GM18520 (cell line): ENCODE data around the gene ZNF107.
A peak's percentile ranks its signal among the peaks of the same experiment; 100 is the strongest.

Experiments used
- ATAC-seq: cut with Tn5 transposase; IDR thresholded peaks from one replicate; pipeline ENCODE4 v1.9.1; 2021; ENCODE audit not compliant: unreplicated experiment

Gene ZNF107

GRCh38 chr7:64665980-64666662 lies at the start of gene ZNF107:
Gene ZNF107, plus strand, starts transcription at chr7:64666133. Its CDS starts 150 bp downstream, at chr7:64666283.
- ATAC-seq: peak; percentile 99

- ATAC-seq: no peak
Measured at GRCh38 chr7:64618785-64619456, 47.0 kb upstream of the ZNF107 start.

DNA sequence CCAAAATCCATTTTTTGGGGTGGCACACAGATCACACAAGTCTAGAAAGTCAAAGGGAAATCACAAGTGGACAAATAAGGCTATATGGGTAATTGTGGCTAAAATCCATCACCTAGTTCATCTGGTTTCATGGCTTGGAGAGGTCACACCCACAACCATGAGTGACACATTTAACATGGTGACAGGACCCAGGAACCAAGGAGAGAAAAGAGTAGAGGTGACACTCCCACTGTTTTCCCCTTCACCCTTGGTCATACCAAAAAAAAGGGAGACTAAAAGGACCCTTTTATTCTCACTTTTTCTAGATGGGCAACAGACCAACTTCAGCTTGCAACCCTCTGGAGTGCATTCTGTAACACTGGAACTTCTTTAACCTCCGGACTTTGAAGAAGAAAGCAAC lies 46.2 kb upstream of the ZNF107 start:
- ATAC-seq: no peak

GRCh38 chr7:64621656-64622055 lies 44.3 kb upstream of the ZNF107 start:
- ATAC-seq: no peak

DNA sequence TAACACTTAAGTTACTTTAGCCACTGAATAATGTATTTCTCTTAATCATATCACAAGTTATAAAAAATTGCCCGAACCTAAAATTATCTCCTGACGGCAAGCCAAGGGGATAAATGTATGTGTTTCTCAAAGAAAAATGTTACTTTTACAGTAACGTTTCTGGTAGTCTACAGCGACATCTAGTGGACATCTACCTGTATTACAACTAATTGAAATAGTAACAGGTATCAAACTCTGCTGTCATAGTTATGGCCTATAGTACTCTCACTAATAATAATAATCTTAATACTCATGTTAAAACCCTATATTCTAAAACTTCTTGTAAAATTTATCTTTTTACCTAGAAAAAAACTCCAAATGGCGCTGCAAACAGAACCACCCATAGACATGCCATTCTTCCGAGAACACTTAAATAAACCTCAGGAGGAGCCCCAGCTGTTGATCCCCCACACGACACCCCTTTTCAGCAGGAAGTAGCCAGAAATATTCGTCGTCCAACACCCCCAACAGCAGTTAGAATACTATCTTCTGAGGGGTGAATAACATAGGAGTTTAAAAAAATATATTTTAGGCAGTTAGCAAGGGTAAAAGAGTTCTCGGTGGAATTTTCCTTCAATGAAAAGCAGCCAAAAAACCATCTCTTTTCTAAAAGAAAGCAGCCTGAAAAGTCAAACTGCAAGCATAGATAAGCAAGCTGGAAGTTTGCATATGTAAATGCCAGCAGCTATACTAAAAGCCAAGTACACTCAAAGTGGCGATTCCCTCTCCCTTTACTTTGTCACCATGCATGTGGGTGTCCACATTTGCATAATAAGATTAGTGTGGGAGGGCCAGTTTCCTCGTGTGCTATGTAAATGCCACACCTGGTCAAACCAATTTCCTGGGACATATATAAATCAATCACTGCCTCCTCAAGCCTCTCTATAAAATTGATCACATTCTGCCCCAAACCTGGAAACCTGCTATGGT lies 40.5 kb upstream of the ZNF107 start:
- ATAC-seq: no peak

DNA sequence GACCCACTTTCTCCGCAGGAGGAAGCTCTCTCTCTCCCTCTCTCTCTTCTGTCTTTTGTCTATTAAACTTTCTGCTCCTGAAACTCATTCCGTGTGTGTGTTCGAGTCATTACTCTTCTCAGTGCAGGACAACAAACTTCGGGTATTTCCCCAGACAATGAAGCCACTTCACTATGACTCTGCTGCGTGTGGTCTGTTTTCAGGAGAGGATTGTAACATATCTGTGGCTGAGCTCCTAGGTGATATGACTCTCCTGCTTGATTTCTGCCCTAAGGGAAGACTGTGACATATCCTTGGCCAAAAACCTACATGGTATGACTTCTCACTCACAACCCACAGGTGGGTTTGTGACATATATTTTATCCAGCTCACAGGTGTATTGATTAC lies 39.9 kb upstream of the ZNF107 start:
- ATAC-seq: no peak

DNA sequence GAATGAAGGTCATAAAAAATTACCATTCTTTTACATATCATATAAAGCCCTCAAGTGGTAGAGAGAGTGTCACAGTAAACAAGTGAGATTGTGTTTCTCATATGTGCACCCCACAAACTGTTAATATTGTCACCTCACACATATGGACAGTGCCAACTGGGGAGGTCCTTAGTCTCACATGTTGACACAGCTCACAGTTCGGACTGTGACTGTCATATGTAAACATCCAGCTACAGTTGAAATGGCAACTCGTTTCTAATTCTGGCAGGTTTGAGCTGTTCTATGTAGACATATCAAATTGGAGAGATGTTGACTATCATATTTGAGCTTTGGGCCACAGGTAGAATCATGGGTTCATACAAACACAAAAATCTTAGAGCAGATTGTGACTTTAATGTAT lies 39.4 kb upstream of the ZNF107 start:
- no peak for ATAC-seq

DNA sequence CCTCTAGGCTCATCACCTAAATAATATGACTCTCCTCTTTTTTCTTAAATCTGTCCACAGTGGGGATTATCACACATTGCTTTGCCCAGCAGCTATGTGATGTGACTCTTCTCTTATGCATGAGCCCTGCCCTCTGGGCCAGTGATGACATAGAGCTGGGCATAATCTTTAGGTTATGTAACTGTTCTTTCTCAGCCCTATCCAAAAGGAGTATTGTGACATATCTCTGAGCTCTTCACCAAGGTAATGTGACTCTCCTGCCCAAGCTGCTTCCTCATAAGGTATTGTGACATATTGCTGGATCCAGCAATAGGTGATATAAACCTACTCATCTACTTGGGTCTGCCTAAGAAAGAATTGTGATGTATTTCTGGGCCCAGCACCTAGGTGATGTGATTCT lies 37.7 kb upstream of the ZNF107 start:
- ATAC-seq: no peak

- no peak for ATAC-seq
Measured at GRCh38 chr7:64628721-64629120, 37.2 kb upstream of the ZNF107 start.

DNA sequence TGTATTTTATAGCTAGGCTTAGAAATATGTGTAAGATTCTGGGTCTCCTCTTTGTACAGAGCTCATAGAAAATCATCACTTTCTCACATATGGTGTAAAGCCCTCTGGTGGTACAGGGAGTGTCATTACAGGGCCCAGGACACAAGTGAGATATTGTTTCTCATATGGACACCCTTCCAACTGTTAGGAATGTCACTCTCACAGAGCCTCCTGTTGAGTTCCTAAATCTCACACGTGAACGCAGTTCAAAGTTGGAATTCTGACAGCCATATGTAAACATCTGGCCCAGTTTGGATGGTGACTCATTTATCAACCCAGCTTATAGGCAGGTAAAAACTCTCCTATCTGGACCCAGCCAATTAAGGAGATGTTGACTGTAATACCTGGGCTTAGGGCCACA lies 35.4 kb upstream of the ZNF107 start:
- no peak for ATAC-seq

DNA sequence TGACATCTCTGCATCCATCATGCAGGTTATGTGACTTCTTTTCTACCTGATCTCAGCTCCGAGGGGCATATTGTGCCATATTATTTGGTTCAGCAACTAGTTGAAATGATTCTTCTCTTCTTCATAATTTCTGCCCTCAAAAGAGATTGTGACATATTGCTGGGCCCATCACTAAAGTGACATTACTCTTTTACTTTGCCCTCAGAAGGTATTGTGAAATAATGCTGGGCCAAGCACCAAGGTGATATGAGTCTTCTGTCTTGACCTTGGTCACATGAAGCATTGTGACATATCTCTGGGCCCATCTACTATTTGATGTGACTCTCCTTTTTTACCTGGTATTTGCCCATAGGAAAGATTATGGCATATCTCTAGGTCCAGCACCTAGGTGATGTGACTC lies 33.9 kb upstream of the ZNF107 start:
- ATAC-seq: no peak

- no peak for ATAC-seq
Measured at GRCh38 chr7:64633401-64633800, 32.5 kb upstream of the ZNF107 start.

- ATAC-seq: no peak
Measured at GRCh38 chr7:64634406-64635062, 31.4 kb upstream of the ZNF107 start.

- no peak for ATAC-seq
Measured at GRCh38 chr7:64636386-64636785, 29.5 kb upstream of the ZNF107 start.

- no peak for ATAC-seq
Measured at GRCh38 chr7:64637521-64638445, 28.1 kb upstream of the ZNF107 start.

- ATAC-seq: no peak
Measured at GRCh38 chr7:64638822-64639221, 27.1 kb upstream of the ZNF107 start.

- no peak for ATAC-seq
Measured at GRCh38 chr7:64639267-64640001, 26.5 kb upstream of the ZNF107 start.

GRCh38 chr7:64640504-64640903 lies 25.4 kb upstream of the ZNF107 start:
- no peak for ATAC-seq

GRCh38 chr7:64642046-64642445 lies 23.9 kb upstream of the ZNF107 start:
- no peak for ATAC-seq
